Stimulated activated CD8-positive, alpha-beta memory T cell treated with anti-CD3 and anti-CD28 coated beads, Interleukin-12 subunit alpha, Interleukin-12 subunit beta, amount 100 ng/mL, for 4 hours (primary cell): ENCODE results near the gene NLRP5.
"Not testable (repeated sequence)": the region's sequence is repeated elsewhere in the genome, so short reads cannot be mapped to it uniquely, and the experiment has no call there.

Experiments
- DNase-seq: peaks from one replicate; pipeline ENCODE4 v3.0.0-alpha.2; 2020; ENCODE audit warnings: low read depth

NLRP5 gene

DNA sequence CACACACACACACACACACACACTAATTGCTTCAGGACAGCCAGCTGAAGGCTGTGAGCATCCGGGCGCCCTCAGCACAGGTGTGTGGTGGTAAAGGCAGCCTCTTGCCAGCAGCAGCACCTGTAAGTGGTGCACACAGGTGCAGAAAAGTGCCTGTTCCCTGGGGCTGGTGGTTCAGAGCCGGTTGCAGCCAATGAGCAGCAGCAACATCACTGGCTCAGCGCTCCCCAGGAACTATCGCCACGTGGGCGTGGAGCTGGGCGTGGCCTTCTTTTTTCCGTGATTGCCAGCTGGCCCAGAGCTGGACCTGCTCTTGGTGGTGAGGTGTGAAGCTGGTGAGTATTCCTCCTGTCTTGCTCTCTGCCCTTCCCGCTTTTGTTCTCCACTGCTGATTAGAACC is at the start of gene NLRP5:
TSS of gene NLRP5 (plus strand) at position 289 of the 400 bp plus-strand sequence.
- no peak for DNase-seq

GRCh38 chr19:55939206-55939605 is 47.4 kb upstream of the NLRP5 start:
- no peak for DNase-seq

DNA sequence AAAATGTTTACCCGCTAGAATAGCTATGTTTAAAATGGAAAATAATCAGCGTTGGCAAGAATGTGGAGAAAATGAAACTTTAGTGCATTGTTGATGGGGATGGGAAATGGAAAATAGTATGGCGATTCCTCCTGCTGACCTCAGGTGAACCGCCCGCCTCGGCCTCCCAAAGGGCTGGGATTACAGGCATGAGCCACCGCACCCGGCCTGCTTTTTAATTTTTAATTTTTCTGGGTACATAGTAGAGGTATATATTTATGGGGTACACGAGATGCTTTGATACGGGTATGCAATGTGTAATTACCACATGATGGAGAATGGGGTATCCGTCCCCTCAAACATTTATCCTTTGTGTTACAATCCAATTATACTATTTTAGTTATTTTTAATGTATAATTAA is 46.3 kb upstream of the NLRP5 start:
- DNase-seq = no peak

DNA sequence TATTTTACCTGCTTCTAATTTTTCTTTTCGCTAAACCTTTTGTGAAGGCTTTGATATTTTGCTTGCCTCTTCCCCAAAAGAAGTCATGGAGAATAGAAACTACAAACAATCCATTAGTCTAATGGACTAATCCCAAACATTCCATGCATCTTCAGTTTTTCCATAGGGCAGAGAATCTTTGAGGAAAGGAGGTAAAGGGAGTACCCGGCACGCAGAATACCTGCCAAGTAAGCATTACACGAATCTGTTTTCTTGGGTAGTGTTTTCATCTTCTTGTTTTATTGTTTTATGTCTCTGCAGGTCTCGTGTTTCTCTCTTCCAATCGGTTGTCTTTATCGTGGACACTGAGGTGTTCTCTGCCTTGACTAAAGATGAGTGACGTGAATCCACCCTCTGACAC is 39.0 kb upstream of the NLRP5 start, which contains the start of gene NLRP8:
TSS of gene NLRP8 (plus strand) at position 301 of the 400 bp plus-strand sequence.
- DNase-seq = no peak

- DNase-seq = not testable (repeated sequence)
These were observed 36.0 kb upstream of the NLRP5 start for GRCh38 chr19:55950566-55950965.

DNA sequence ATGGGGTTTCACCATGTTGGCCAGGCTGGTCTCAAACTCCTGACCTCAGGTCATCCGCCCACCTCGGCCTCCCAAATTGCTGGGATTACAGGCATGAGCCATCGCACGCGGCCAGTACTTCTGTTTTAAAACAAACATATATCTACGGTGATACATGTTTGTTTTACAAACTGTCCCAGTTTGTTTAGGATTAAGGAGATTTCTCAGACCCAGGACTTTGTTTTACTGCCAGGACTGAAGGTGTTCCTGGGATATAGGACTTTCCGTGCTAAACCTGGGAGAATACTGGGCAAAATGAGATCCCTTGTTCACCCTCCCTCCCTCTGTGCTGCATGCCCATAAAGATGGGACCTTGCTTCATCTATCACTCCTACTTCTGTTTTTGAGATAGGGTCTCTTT is 30.1 kb upstream of the NLRP5 start:
- DNase-seq = no peak

- no peak for DNase-seq
These were observed 28.2 kb upstream of the NLRP5 start for GRCh38 chr19:55958356-55958755.

DNA sequence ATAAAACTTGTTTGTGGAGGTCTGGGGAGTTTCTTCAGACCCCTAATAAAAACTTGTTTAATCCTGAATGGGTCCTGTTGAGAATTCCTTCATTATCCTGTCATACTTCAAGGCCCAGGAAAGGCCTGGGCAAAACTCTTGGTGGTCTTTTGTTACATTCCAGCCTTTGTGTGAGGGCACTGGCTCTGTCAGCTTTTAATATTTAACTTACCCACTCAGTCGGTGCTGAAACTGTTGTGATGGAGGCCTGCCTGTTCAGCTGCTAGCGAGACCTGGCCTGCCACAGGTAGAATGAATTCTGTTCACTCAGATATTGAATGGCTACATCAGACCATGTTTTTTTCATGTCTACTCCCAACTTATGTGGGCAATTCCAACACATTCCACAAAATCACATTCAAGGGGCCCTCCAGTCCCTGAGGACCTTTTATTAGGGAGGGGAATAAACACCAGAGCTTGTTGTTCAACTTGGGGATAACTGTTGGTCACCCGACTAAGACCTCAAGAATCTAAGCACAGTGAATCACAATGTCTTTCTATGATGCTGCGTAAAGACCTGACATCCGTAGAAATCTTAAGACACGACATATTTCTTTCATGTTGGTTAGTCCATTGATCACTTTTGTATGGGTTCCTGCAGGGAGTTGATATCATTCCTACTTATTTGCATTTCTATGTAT is 26.4 kb upstream of the NLRP5 start:
- DNase-seq = no peak

- DNase-seq = no peak
These were observed 24.4 kb upstream of the NLRP5 start for GRCh38 chr19:55962186-55962585.

DNA sequence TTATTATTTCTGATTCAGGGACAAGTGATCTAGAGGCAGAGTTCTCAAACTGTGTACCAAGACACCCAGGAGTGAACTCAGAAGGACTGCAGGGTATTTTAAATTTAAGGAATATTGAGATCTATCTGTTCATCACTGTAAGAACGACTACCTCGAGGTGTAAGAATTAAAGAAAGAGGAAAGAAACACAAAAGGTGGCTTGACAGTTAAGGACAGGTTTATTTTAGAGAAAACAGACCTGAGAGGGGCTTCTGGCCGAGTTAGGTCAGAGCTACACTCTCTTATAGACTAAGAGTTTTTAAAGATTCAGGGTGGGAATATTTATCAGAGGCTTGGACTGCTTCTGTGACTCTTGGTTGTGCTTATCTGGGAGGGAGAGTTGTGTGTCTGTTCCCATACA is 12.6 kb upstream of the NLRP5 start:
- DNase-seq = no peak

DNA sequence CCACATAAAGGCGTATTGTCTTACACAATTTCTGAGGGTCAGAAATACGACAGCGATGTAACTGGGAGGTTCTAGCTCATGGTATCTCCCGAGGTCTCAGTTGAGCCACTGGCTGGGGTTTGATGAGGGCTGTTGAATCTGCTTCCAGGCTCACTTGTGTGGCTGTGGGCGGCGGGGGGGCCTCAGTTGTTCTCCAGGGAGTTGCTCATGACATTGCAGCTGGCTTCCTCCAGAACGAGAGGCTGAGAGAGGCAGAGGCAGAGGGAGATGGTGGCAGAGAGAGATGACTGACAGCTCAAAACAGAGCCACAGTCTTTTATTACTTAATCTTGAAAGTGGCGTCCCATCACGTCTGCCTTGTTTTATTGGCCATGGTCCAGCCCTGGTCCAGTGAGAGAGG is 6.2 kb upstream of the NLRP5 start:
- DNase-seq = no peak

GRCh38 chr19:55985254-55985653 is 1.3 kb upstream of the NLRP5 start:
- DNase-seq = no peak

- no peak for DNase-seq
These were observed 4.3 kb downstream of the NLRP5 start for GRCh38 chr19:55990831-55991230.

- DNase-seq = no peak
These were observed 6.9 kb downstream of the NLRP5 start for GRCh38 chr19:55993492-55993891.

- DNase-seq = no peak
These were observed 28.2 kb downstream of the NLRP5 start for GRCh38 chr19:56014765-56015164.

DNA sequence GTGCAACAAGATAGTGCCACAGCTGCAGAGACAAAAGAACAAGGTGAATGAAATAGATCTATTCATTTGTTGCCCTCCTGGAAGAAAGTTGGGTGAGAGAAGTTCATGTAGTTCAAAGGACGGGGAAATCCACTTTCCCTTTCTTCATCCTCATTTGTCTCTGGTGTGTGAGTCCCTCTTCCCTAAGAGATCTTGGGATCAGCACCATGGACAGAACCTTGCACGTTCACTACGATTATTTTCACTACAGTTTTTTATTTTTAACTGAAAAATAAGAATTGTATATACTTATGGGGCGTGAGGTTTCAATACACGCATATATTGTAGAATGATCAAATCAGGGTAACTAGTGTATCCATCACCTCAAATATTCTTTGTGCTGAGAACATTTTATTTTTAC is 29.2 kb downstream of the NLRP5 start:
- no peak for DNase-seq

GRCh38 chr19:56019325-56019724 is 32.8 kb downstream of the NLRP5 start:
- not testable (repeated sequence) for DNase-seq

DNA sequence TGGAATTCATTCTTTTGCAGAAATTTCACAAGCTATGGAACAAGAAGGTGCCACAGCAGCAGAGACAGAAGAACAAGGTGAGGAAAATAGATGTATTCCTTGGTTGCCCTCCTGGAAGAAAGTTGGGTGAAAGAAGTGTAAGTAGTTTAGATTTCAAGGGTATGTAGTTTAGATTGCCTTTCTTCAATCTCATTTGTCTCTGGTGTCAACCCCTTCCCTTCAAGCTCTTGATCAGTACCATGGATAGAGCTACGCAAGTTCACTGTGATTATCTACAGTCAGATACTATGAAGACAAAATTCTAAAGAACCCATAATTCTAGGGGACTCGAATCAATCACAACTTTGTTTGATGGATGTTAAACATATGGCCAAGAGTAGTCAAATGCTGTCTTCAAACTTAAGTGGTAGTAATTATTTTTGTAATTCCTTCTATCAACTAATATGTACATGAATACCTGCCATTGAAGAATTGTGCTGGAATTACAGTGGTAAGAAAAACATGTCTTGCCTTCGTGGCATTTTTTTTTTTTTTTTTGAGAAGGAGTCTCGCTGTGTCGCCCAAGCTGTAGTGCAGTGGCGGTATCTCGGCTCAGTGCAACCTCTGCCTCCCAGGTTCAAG is 33.9 kb downstream of the NLRP5 start:
- not testable (repeated sequence) for DNase-seq

GRCh38 chr19:56026769-56027168 is 40.2 kb downstream of the NLRP5 start:
- no peak for DNase-seq

DNA sequence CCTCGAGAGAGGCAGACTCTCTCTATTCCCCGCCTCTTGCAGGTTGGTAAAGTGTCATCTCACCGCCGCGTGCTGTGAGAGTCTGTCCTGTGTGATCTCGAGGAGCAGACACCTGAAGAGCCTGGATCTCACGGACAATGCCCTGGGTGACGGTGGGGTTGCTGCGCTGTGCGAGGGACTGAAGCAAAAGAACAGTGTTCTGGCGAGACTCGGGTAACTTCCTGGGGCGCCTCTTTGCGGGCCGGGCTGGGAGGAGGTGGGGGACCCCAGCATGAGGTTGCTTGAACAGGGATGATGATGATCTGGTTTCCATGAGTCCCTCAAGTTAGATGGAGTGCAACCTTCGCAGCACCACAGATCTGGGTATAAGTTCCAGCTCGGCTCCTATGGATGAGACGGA is 67.0 kb downstream of the NLRP5 start:
- no peak for DNase-seq

DNA sequence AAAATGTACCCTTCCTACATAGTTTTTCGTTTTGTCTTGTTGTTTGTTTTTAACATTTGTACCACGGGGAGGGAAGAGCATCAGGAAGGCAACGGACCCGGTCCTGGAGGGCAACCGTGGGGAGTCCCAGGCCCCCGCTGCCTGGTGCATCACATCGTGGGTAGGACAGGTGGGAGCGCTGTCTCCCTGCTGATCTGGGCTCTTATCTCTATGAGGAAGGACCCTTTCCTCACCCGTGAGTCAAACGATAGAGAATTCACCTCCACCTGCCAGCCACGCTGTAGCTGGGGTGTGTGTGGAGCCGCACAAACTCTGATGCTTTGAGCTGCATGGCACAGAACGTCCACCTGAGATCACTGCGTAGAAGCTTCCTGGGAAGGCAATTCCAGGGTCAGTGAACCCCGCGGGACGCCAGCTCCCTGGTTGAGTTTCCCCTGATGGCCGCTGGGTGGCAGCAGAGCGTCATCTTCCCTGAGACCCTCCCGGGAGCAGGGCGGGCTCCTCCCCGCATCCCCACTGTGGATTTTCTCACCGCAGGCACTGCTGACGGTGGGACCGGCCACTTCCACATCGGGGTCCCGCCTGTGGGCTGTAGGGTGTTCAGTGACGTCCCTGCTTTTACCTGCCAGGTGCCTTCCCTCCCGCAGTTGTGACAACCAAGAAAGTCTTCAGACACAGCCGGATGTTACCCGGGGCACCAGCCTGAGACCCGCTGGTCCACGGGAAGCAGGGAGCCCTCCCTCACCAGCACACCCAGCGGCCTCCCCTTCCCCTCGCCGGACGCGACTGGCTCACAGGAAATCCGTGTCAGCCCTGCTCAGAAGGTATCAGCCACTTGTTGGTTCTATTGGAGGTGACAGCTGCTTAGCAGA is 79.8 kb downstream of the NLRP5 start:
- DNase-seq = peak; percentile 34

DNA sequence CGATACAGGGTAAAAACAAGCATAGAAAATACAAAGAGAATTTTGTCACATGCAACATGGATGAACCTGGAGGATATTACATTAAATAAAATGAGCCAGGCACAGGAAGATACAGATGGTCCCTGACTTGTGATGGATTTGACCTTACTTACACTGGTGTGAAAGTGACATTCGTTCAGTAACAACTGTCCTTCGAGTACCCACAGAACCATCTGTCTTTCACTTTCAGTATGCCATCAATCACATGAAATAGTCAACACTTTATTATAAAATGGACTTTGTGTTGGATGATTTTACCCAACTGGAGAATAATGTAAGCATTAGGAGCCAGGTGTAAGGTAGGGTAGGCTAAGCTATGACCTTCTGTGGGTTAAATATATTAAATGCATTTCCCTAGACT is 83.1 kb downstream of the NLRP5 start:
- no peak for DNase-seq

DNA sequence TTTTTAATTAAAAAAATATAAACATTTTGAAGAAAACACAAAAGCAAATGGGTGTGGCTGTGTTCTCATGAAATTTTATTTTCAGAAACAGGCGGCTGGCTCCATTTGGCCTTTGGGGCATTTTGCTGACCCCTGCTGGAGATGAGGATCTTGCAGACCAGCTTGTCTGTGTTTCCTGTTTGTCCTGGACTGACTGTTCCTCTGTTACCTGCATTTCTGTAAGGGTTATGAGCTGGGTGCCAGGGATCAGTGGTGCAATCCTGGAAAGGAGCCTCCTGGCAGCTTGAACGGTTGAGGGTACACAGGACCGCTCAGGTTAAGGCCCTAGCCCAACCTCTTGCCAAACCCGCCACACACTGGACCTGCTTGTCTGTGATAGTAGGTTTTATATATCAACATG is 84.6 kb downstream of the NLRP5 start:
- DNase-seq = no peak
